ENCODE results near the gene SNED1.

Gene SNED1

GRCh38 chr2:240992572-240993291 lies 5.7 kb upstream of the SNED1 start:
- no peak for DNase-seq

- DNase-seq: no peak
These were observed 4.8 kb upstream of the SNED1 start for GRCh38 chr2:240993446-240994170.

- DNase-seq: no peak
These were observed 4.1 kb upstream of the SNED1 start for GRCh38 chr2:240994171-240994896.

- no peak for DNase-seq
These were observed 3.1 kb upstream of the SNED1 start for GRCh38 chr2:240995041-240996021.

- DNase-seq: no peak
These were observed 2.1 kb upstream of the SNED1 start for GRCh38 chr2:240996161-240996833.

GRCh38 chr2:240996834-240997140 lies 1.6 kb upstream of the SNED1 start:
- no peak for DNase-seq

GRCh38 chr2:240997141-240997855 lies 1.1 kb upstream of the SNED1 start:
- DNase-seq: no peak

GRCh38 chr2:240998706-240998994 lies 232 bp downstream of the SNED1 start:
- DNase-seq: no peak

GRCh38 chr2:240998995-240999791 lies 775 bp downstream of the SNED1 start:
- no peak for DNase-seq

- DNase-seq: no peak
These were observed 1.6 kb downstream of the SNED1 start for GRCh38 chr2:240999873-241000541.

GRCh38 chr2:241000831-241001321 lies 2.5 kb downstream of the SNED1 start:
- no peak for DNase-seq

- DNase-seq: no peak
These were observed 3.2 kb downstream of the SNED1 start for GRCh38 chr2:241001413-241002274.

- no peak for DNase-seq
These were observed 4.0 kb downstream of the SNED1 start for GRCh38 chr2:241002275-241003046.

GRCh38 chr2:241003047-241003360 lies 4.6 kb downstream of the SNED1 start:
- no peak for DNase-seq

GRCh38 chr2:241003369-241003768 lies 5.0 kb downstream of the SNED1 start:
- DNase-seq: no peak

- no peak for DNase-seq
These were observed 5.6 kb downstream of the SNED1 start for GRCh38 chr2:241003830-241004564.

GRCh38 chr2:241005569-241005968 lies 7.2 kb downstream of the SNED1 start:
- no peak for DNase-seq

- DNase-seq: no peak
These were observed 8.0 kb downstream of the SNED1 start for GRCh38 chr2:241006412-241006811.
